H1 (cell line): ENCODE data around the gene TTLL1. TPM values are rescaled to one million over a fixed set of nuclear protein-coding genes. Genes with fewer than 3 reads are reported as not detected.

Experiments used
- CTCF ChIA-PET: fragments of 300-600 bp; sonication (Branson Sonifier 250); formaldehyde crosslinking; loops from one replicate; lab custom pipeline; 2021; ENCODE audit not compliant: partially characterized antibody; lab: Charles Lee
- POLR2A ChIA-PET: fragments of 300-600 bp; sonication (Branson Sonifier 250); formaldehyde crosslinking; loops from one replicate; lab custom pipeline; 2021; ENCODE audit warnings: inconsistent platforms; ENCODE audit not compliant: partially characterized antibody; lab: Charles Lee
- DNase-seq, 2 experiments: peaks; one replicate each; pipeline versions ENCODE4 v3.0.0 to v3.0.0-alpha.2; 2010 to 2022; ENCODE audit warnings: low spot score in 2 of 2, low read depth in 1 of 2, mixed read lengths in 1 of 2
- FAIRE-seq: peaks from 2 replicates; lab custom pipeline; 2011; peaks lifted over from hg19 to GRCh38; lab: Jason Lieb, UNC
- H2AFZ ChIP-seq: 2 replicates; pipeline ENCODE4 v1.8.1; 2012; ENCODE audit warnings: low read length, inconsistent platforms
- H2AK5ac ChIP-seq: 2 replicates; pipeline ENCODE4 v1.6.1; 2013; ENCODE audit warnings: low read depth, low read length
- H2BK120ac ChIP-seq: replicated peaks from 2 replicates; pipeline ENCODE3; 2013; ENCODE audit warnings: low read depth, low read length, inconsistent platforms
- H2BK12ac ChIP-seq: 2 replicates; pipeline ENCODE4 v1.6.1; 2013; ENCODE audit warnings: low read depth, low read length
- H2BK15ac ChIP-seq: 2 replicates; pipeline ENCODE4 v1.6.1; 2013; ENCODE audit warnings: low read length
- H2BK20ac ChIP-seq: 2 replicates; pipeline ENCODE4 v1.6.1; 2013; ENCODE audit warnings: low read length
- H2BK5ac ChIP-seq: 2 replicates; pipeline ENCODE4 v1.6.1; 2013; ENCODE audit warnings: low read depth, low read length
- H3K14ac ChIP-seq: 2 replicates; pipeline ENCODE4 v1.6.1; 2013; ENCODE audit warnings: inconsistent platforms; ENCODE audit not compliant: insufficient read length
- H3K18ac ChIP-seq: 2 replicates; pipeline ENCODE4 v1.6.1; 2013; ENCODE audit warnings: low read length; ENCODE audit errors: extremely low read depth
- H3K23ac ChIP-seq: 2 replicates; pipeline ENCODE4 v1.6.1; 2013; ENCODE audit warnings: inconsistent platforms; ENCODE audit not compliant: insufficient read length
- H3K23me2 ChIP-seq: 2 replicates; pipeline ENCODE4 v1.6.1; 2013; ENCODE audit warnings: low read depth, low read length
- H3K27ac ChIP-seq: 2 replicates; pipeline ENCODE4 v1.6.1; 2011; ENCODE audit warnings: low read depth, low read length, inconsistent platforms
- H3K27me3 ChIP-seq, 4 experiments: replicated peaks in 1 of 4; 1 replicate in 1 of 4; 2 replicates in 3 of 4; pipeline versions ENCODE4 v1.6.1 to v1.8.1; 2011 to 2013; ENCODE audit warnings: low read length in 3 of 4, mild to moderate bottlenecking in 3 of 4, inconsistent platforms in 2 of 4, mixed read lengths in 2 of 4, moderate library complexity in 1 of 4; ENCODE audit not compliant: control insufficient read depth in 3 of 4, insufficient read depth in 3 of 4; ENCODE audit errors: extremely low read depth in 1 of 4
- H3K36me3 ChIP-seq, 4 experiments: 2 replicates each; pipeline versions ENCODE4 v1.6.1 to v1.8.1; 2011 to 2013; ENCODE audit warnings: mild to moderate bottlenecking in 4 of 4, low read length in 3 of 4, moderate library complexity in 2 of 4, control low read depth in 1 of 4, inconsistent platforms in 1 of 4; ENCODE audit not compliant: insufficient read depth in 4 of 4, control insufficient read depth in 2 of 4
- H3K4ac ChIP-seq: replicated peaks from 2 replicates; pipeline ENCODE3; 2013; ENCODE audit warnings: low read length, low read depth, mixed read lengths, inconsistent platforms; ENCODE audit not compliant: insufficient read length
- H3K4me1 ChIP-seq, 4 experiments: replicated peaks in 1 of 4; 1 replicate in 1 of 4; 2 replicates in 3 of 4; pipeline versions ENCODE4 v1.6.1 to v1.8.1; 2011 to 2013; ENCODE audit warnings: low read length in 3 of 4, inconsistent platforms in 2 of 4, mixed read lengths in 1 of 4; ENCODE audit not compliant: insufficient read depth in 4 of 4, control insufficient read depth in 3 of 4
- H3K4me2 ChIP-seq, 2 experiments: 2 replicates each; pipeline versions ENCODE4 v1.6.1 to v1.8.1; 2011 to 2013; ENCODE audit warnings: low read depth in 2 of 2, low read length in 2 of 2, control low read depth in 1 of 2, inconsistent platforms in 1 of 2, mild to moderate bottlenecking in 1 of 2; ENCODE audit not compliant: insufficient read depth in 1 of 2
- H3K4me3 ChIP-seq, 4 experiments: fragments of 200-600, 300-600 bp in 1 of 4; sonication (generic), shearing (Covaris generic), sonication (Bioruptor Twin) in 1 of 4; 2 replicates each; pipeline versions ENCODE4 v1.5.1 to v1.8.1; 2011 to 2016; ENCODE audit warnings: low read length in 4 of 4, low read depth in 3 of 4, control low read depth in 2 of 4, inconsistent platforms in 2 of 4, mild to moderate bottlenecking in 2 of 4, mixed read lengths in 1 of 4, moderate library complexity in 1 of 4; ENCODE audit not compliant: insufficient read depth in 2 of 4; ENCODE audit errors: extremely low read depth in 1 of 4
- H3K56ac ChIP-seq: replicated peaks from 2 replicates; pipeline ENCODE3; 2013; ENCODE audit warnings: low read depth, mild to moderate bottlenecking, mixed read lengths, low read length, inconsistent platforms; ENCODE audit not compliant: insufficient read length
- H3K79me1 ChIP-seq: 2 replicates; pipeline ENCODE4 v1.6.1; 2013; ENCODE audit warnings: low read depth, low read length, control low read depth
- H3K79me2 ChIP-seq, 2 experiments: 2 replicates each; pipeline versions ENCODE4 v1.6.1 to v1.8.1; 2012 to 2013; ENCODE audit warnings: low read length in 2 of 2, mild to moderate bottlenecking in 2 of 2, inconsistent platforms in 1 of 2; ENCODE audit not compliant: insufficient read depth in 2 of 2, control insufficient read depth in 1 of 2
- H3K9ac ChIP-seq, 4 experiments: replicated peaks in 1 of 4; 1 replicate in 1 of 4; 2 replicates in 3 of 4; pipeline versions ENCODE4 v1.6.1 to v1.8.1; 2011 to 2013; ENCODE audit warnings: low read depth in 3 of 4, low read length in 3 of 4, control low read depth in 2 of 4, mild to moderate bottlenecking in 2 of 4, moderate library complexity in 2 of 4, inconsistent platforms in 1 of 4; ENCODE audit errors: extremely low read depth in 1 of 4
- H3K9me3 ChIP-seq, 2 experiments: 2 replicates each; pipeline versions ENCODE4 v1.6.1 to v1.8.1; 2012 to 2013; ENCODE audit warnings: mild to moderate bottlenecking in 2 of 2, moderate library complexity in 2 of 2, control low read depth in 1 of 2, inconsistent platforms in 1 of 2, low read depth in 1 of 2, low read length in 1 of 2, mixed read lengths in 1 of 2; ENCODE audit not compliant: insufficient read depth in 2 of 2
- H4K20me1 ChIP-seq, 2 experiments: replicated peaks in 1 of 2; 2 replicates each; pipeline versions ENCODE3 to v1.8.1; 2011 to 2013; ENCODE audit warnings: inconsistent platforms in 2 of 2, low read length in 2 of 2, mild to moderate bottlenecking in 1 of 2; ENCODE audit not compliant: insufficient read depth in 2 of 2, control insufficient read depth in 1 of 2
- H4K5ac ChIP-seq: 2 replicates; pipeline ENCODE4 v1.6.1; 2013; ENCODE audit warnings: low read length, low read depth, mixed read lengths, inconsistent platforms; ENCODE audit not compliant: insufficient read length
- H4K8ac ChIP-seq: 2 replicates; pipeline ENCODE4 v1.8.0; 2013; ENCODE audit warnings: mild to moderate bottlenecking, moderate library complexity, low read length, inconsistent platforms; ENCODE audit not compliant: insufficient read depth; ENCODE audit errors: extremely low read depth
- H4K91ac ChIP-seq: replicated peaks from 2 replicates; pipeline ENCODE3; 2013; ENCODE audit warnings: low read length, mixed read lengths, inconsistent platforms; ENCODE audit not compliant: insufficient read length
- GTF2F1 ChIP-seq: IDR thresholded peaks from 2 replicates; pipeline ENCODE4 v1.6.1; 2012; ENCODE audit warnings: low read depth, low read length, improper control_type of control experiment, borderline replicate concordance
- JUND ChIP-seq: IDR thresholded peaks from 2 replicates; pipeline ENCODE4 v1.6.1; 2011; ENCODE audit warnings: mild to moderate bottlenecking, improper control_type of control experiment, low read length
- SRF ChIP-seq: IDR thresholded peaks from 2 replicates; pipeline ENCODE4 v1.6.1; 2011; ENCODE audit warnings: mild to moderate bottlenecking, low read depth, low read length, moderate library complexity
- SUZ12 ChIP-seq: fragments of 200-600 bp; sonication (generic); IDR thresholded peaks from 2 replicates; pipeline ENCODE4 v1.6.1; 2012; ENCODE audit warnings: mild to moderate bottlenecking, inconsistent platforms, low read length, moderate library complexity, mixed read lengths
- TCF12 ChIP-seq: IDR thresholded peaks from 2 replicates; pipeline ENCODE4 v1.6.1; 2011; ENCODE audit warnings: low read depth, mild to moderate bottlenecking, low read length
- YY1 ChIP-seq: IDR thresholded peaks from 2 replicates; pipeline ENCODE4 v1.6.1; 2011; ENCODE audit warnings: low read depth, mild to moderate bottlenecking, low read length
- ZNF274 ChIP-seq: IDR thresholded peaks from 2 replicates; pipeline ENCODE4 v1.7.0; 2012; ENCODE audit warnings: low read length, borderline replicate concordance; ENCODE audit errors: extremely low read depth
- WGBS, 2 experiments: shearing (Covaris generic) in 1 of 2; methylation state at CpG; one replicate each; pipeline versions ENCODE4 v1.1.6 to v1.1.7; 2013 to 2015; ENCODE audit warnings: low lambda C conversion rate in 2 of 2, mixed read lengths in 2 of 2, inconsistent platforms in 1 of 2, low coverage in 1 of 2, missing lambda C conversion rate in 1 of 2; ENCODE audit not compliant: insufficient replicate concordance in 2 of 2, insufficient coverage in 1 of 2, insufficient read length in 1 of 2; ENCODE audit errors: extremely low coverage in 1 of 2, missing lambda C conversion rate in 1 of 2; 5-methylcytosine and 5-hydroxymethylcytosine counted together
- polyA plus RNA-seq, 7 experiments: library from polyadenylated mRNA; depleted of rRNA in 3 of 7; stranded (reverse) in 5 of 7; unstranded in 2 of 7; fragments of >200 nt in 5 of 7; fragments of 200-250 nt in 2 of 7; gene quantifications; 1 replicate in 5 of 7; 2 replicates in 1 of 7; 4 replicates in 1 of 7; pipeline versions ENCODE4 v1.2.1 to v1.2.3, GENCODE V29; 2011 to 2013; ENCODE audit warnings: missing spikeins in 2 of 7, mixed read lengths in 2 of 7
- total RNA-seq: library from RNA; stranded (reverse); fragmentation: NEBNext Ultra II Directional; extraction: Animal tissue kit (Norgen Biotek cat#: 25700); gene quantifications from 2 replicates; pipeline ENCODE4 v1.2.1, GENCODE V29; 2021

Gene TTLL1
- total and polyA plus RNA-seq, 2 of the 8 experiments (the other 6 are each of a cell fraction or from before 2014, with no cell fraction given): 5.0 to 13.8 TPM

DNA sequence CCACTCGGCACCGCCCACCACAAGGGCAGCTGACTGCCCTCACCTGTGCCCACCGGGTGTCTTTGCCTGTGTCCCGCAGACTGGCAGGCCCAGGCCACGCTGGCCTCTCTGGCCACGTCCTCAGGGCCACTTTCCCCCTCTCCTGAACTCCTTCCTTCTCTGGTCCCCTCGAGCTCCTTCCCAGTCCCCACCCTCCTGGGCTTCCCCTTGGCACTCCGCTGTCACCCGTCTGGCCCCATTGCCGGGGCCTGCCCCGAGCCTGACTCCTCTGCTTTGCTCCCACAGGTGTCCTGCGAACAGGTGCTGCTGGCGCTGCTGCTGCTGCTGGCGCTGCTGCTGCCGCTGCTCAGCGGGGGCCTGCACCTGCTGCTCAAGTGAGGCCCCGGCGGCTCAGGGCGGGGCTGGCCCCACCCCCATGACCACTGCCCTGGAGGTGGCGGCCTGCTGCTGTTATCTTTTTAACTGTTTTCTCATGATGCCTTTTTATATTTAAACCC is 39.8 kb upstream of the TTLL1 start:
- DNase-seq: peak in 1 of 2 experiments; percentile 57

More for the DNA sequence above, 39.8 kb upstream of the TTLL1 start:
- FAIRE-seq: no peak
- Histone ChIP-seq H2BK5ac (no peak overlapping the region), H3K18ac (no peak overlapping the region), H2BK12ac (no peak overlapping the region), H3K23me2 (no peaks in the 10 kb centered on the region), H3K9ac (no peak overlapping the region), H3K4ac (no peak overlapping the region), H2BK120ac (no peak overlapping the region), H3K56ac (no peak overlapping the region), H2BK15ac (no peak overlapping the region), H4K5ac (no peak overlapping the region), H3K23ac (no peak overlapping the region), H3K14ac (no peak overlapping the region), H4K8ac (no peak overlapping the region), H3K4me2 (0 out of 4 replicates have a peak overlapping the region, but pooled peaks of 1 of the 2 experiments have one; percentile 14), H4K20me1 (peaks cover 3 to 15% of the 10 kb centered on the region in 2 experiments), H3K79me1 (peaks cover 5% of the 10 kb centered on the region), H3K9me3 (no peaks in the 10 kb centered on the region), H3K79me2 (no peaks in the 10 kb centered on the region), H2AFZ (no peak overlapping the region), H2AK5ac (no peak overlapping the region), H3K27me3 (no peaks in the 10 kb centered on the region), H3K27ac (no peak overlapping the region; the same call in 1 of the 2 replicates), H4K91ac (no peak overlapping the region), H3K36me3 (peaks cover 2 to 20% (median 3%) of the 10 kb centered on the region in 4 experiments; a peak in 4 of 8 replicates), H2BK20ac (no peak overlapping the region), H3K4me3 (no peak overlapping the region), H3K4me1 (peaks cover 0 to 6% (median 0%) of the 10 kb centered on the region in 4 experiments; a peak in 3 of 7 replicates)
- CTCF ChIA-PET: interaction anchor here (1.6 kb wide), 1 partner anchor 69 kb away, joined by 3 read pairs; no protein-coding TSS in a partner anchor
- 69% methylated on average over 20 of the region's 20 CpGs; no CpG with 5 or more reads in 1 of the 2 experiments for WGBS, 2 experiments
- POLR2A ChIA-PET: no interaction called here
- TF ChIP-seq SUZ12 (no peak), TCF12 (0 out of 2 replicates have a peak, but pooled peaks have one; percentile 64), SRF (no peak), JUND (no peak), ZNF274 (no peak), GTF2F1 (no peak), YY1 (no peak)
